Measurements from ENCODE around the gene MOB1A.

GRCh38 chr2:74188018-74188601 is 9.4 kb upstream of the MOB1A start:
- TF ChIP-seq CTCF (IDR thresholded peaks at IDR 0.05; ENCODE audit: low read depth, low read length) = no peak
- no peak for TF ChIP-seq POLR2A (IDR thresholded peaks at IDR 0.05; ENCODE audit: extremely low read depth, insufficient read length)
- no peak for TF ChIP-seq MYC (IDR thresholded peaks at IDR 0.05; ENCODE audit: low read depth, low read length)
